Ishikawa (cell line): ENCODE measurements around the gene RPL15.

Experiments
- EGR1 ChIP-seq: IDR thresholded peaks from 2 replicates; pipeline ENCODE4 v1.6.1; 2012
- YY1 ChIP-seq: IDR thresholded peaks from 2 replicates; pipeline ENCODE4 v1.6.1; 2012; ENCODE audit warnings: low read depth

GRCh38 chr3:23953523-23953922 is 36.6 kb downstream of the RPL15 start:
- TF ChIP-seq YY1: no peak
- no peak for TF ChIP-seq EGR1
